PC-9 (cell line): ENCODE data around the gene GSC2.

ENCODE experiments used
- EZH2 ChIP-seq: fragments of 200-600 bp; sonication (generic); IDR thresholded peaks from 2 replicates; pipeline ENCODE4 v1.8.0; 2017; ENCODE audit warnings: antibody characterized with exemption, low read depth
- TF ChIP-seq, protein P1 (sequence below): fragments of 200-600 bp; sonication (generic); conservative IDR thresholded peaks from 2 replicates; pipeline ENCODE4 v1.6.1; 2017; ENCODE audit warnings: mixed run types, antibody characterized with exemption, mild to moderate bottlenecking, moderate library complexity

DNA sequence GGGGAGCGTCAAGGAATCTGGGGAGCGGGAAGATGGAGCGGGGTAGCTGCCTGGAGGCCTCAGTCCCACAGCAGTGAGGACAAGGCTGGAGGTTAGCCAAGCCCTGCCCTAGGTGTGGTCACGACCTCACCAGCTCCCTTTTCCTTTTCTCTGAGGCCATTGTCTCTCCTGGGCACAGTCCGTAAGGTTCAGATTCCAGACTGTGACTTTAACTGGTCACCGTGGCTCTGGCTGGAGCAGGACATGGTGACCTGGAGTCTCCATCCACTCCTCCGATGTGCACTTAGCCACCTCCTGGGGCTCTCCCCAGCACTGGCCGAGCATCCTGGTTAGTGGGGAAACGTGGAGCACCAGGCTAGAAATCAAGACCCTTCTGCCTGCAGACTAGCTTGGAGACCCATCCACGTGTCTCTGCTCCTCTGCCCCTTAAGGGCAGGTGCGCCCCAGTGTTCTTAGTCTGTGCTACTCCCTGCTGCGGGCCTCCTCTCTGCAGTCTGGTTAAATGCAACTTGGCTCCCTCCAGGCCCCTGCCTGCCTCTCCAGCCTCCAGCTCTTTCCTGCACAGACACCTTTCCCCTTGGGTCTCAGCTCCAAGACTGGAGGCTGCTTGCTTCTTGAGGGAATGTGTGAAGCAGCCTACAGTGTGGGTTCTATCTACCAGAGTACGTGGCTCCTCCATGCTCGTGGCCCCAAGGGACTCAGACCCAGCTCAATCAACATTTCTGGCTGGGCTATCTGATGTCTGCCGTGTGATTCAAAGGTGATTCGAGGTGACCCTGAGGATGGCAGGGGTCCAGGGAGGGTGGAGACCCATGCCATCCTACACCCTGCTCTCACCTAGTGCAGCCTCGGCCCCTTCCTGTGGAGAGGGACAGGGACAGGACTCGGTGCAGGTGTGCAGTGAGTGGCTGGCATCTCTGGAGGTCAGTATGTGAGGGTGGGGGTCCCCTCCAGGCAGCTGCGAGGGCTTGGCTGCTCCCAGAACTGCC is 23.2 kb upstream of the GSC2 start:
- no peak for TF ChIP-seq EZH2
- TF ChIP-seq, protein P1, sequence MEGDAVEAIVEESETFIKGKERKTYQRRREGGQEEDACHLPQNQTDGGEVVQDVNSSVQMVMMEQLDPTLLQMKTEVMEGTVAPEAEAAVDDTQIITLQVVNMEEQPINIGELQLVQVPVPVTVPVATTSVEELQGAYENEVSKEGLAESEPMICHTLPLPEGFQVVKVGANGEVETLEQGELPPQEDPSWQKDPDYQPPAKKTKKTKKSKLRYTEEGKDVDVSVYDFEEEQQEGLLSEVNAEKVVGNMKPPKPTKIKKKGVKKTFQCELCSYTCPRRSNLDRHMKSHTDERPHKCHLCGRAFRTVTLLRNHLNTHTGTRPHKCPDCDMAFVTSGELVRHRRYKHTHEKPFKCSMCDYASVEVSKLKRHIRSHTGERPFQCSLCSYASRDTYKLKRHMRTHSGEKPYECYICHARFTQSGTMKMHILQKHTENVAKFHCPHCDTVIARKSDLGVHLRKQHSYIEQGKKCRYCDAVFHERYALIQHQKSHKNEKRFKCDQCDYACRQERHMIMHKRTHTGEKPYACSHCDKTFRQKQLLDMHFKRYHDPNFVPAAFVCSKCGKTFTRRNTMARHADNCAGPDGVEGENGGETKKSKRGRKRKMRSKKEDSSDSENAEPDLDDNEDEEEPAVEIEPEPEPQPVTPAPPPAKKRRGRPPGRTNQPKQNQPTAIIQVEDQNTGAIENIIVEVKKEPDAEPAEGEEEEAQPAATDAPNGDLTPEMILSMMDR: no peak
